Activated CD4-positive, alpha-beta T cell treated with anti-CD3 and anti-CD28 coated beads, Interleukin-2, amount 10 ng/mL, durations not matched to agents 7 days and 5 days (primary cell): Measurements from ENCODE around the gene FIG4. TPM values are rescaled to one million over a fixed set of nuclear protein-coding genes. Genes with fewer than 3 reads are reported as not detected.
"Not testable (repeated sequence)": the region's sequence is repeated elsewhere in the genome, so short reads cannot be mapped to it uniquely, and the experiment has no call there.

Experiments
- CTCF ChIA-PET: fragments of 350-600 bp; sonication (Branson Sonifier 250); formaldehyde crosslinking; loops from one replicate; lab custom pipeline; 2021; ENCODE audit warnings: antibody characterized with exemption; lab: Charles Lee
- POLR2A ChIA-PET: fragments of 350-600 bp; sonication (Branson Sonifier 250); formaldehyde crosslinking; loops from one replicate; lab custom pipeline; 2021; ENCODE audit warnings: antibody characterized with exemption; lab: Charles Lee
- DNase-seq: peaks from one replicate; pipeline ENCODE4 v3.0.0-alpha.2; 2020
- H3K27ac Mint-ChIP-seq: one replicate; pipeline ENCODE4 v1.8.0; 2021; ENCODE audit warnings: mild to moderate bottlenecking, moderate library complexity, mixed read lengths
- H3K27me3 Mint-ChIP-seq: one replicate; pipeline ENCODE4 v1.8.0; 2021; ENCODE audit warnings: mixed read lengths
- H3K36me3 Mint-ChIP-seq: one replicate; pipeline ENCODE4 v1.8.0; 2021; ENCODE audit warnings: low read depth, mixed read lengths
- H3K4me1 Mint-ChIP-seq: one replicate; pipeline ENCODE4 v1.8.0; 2021; ENCODE audit warnings: mixed read lengths
- H3K4me3 Mint-ChIP-seq: one replicate; pipeline ENCODE4 v1.8.0; 2021; ENCODE audit warnings: mild to moderate bottlenecking, moderate library complexity, mixed read lengths
- H3K9me3 Mint-ChIP-seq: one replicate; pipeline ENCODE4 v1.8.0; 2021; ENCODE audit warnings: mixed read lengths
- total RNA-seq, 2 experiments: library from RNA; stranded (reverse); gene quantifications; one replicate each; pipeline ENCODE4 v1.2.3, GENCODE V29; 2021

Gene FIG4
- total RNA-seq, 2 experiments from 2014 or later = 11.0 to 11.6 TPM

DNA sequence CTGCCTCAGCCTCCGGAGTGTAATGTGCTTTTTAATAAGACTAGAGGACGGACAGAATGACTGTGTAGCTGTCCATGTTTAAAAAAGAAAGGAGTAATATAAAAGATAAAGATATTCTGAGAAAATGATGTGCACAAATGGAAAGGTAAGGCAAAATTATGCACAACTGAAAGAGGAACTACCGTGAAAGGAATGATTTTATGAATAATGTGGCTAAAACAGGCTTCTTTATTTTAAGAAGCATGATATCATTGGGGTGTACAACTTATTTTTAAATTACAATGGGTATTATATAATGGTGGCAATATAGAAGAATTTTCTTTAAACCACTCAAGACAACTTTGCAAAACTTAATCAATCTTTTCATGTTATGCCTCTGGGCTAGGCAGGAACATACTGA is 78.1 kb downstream of the FIG4 start:
- Mint-ChIP-seq H3K9me3 (peaks cover 4% of the 10 kb centered on the region), H3K27ac (no peak overlapping the region), H3K4me1 (peaks cover 7% of the 10 kb centered on the region), H3K4me3 (no peak overlapping the region), H3K27me3 (no peaks in the 10 kb centered on the region), H3K36me3 (peaks cover 6% of the 10 kb centered on the region)
- DNase-seq = no peak
- ChIA-PET POLR2A (no interaction called here), CTCF (no interaction called here)

GRCh38 chr6:109770047-109770446 is 79.0 kb downstream of the FIG4 start:
- Mint-ChIP-seq H3K4me3 (no peak overlapping the region), H3K36me3 (peaks cover 6% of the 10 kb centered on the region), H3K27me3 (no peaks in the 10 kb centered on the region), H3K9me3 (peaks cover 4% of the 10 kb centered on the region), H3K27ac (no peak overlapping the region), H3K4me1 (peaks cover 7% of the 10 kb centered on the region)
- no peak for DNase-seq
- CTCF ChIA-PET = no interaction called here
- POLR2A ChIA-PET = no interaction called here

GRCh38 chr6:109770779-109771178 is 79.7 kb downstream of the FIG4 start:
- no peak overlapping the region for H3K4me3 Mint-ChIP-seq
- CTCF ChIA-PET = no interaction called here
- DNase-seq = no peak
- no peaks in the 10 kb centered on the region for H3K27me3 Mint-ChIP-seq
- peaks cover 4% of the 10 kb centered on the region for H3K9me3 Mint-ChIP-seq
- H3K4me1 Mint-ChIP-seq = peaks cover 7% of the 10 kb centered on the region
- POLR2A ChIA-PET = no interaction called here
- no peak overlapping the region for H3K27ac Mint-ChIP-seq
- peaks cover 6% of the 10 kb centered on the region for H3K36me3 Mint-ChIP-seq

- not testable (repeated sequence) for H3K4me1 Mint-ChIP-seq, H3K36me3 Mint-ChIP-seq, DNase-seq, H3K27me3 Mint-ChIP-seq, H3K9me3 Mint-ChIP-seq, H3K4me3 Mint-ChIP-seq
- CTCF ChIA-PET = interaction anchor here (0.6 kb wide), 2 partner anchors 973 to 1490 kb away, joined by 3 to 4 read pairs; no protein-coding TSS in a partner anchor
- peak overlapping the region; percentile 19 for H3K27ac Mint-ChIP-seq
- POLR2A ChIA-PET = interaction anchor here (0.7 kb wide), 1 partner anchor 254 kb away, joined by 7 read pairs; no protein-coding TSS in a partner anchor
These were observed 81.1 kb downstream of the FIG4 start for GRCh38 chr6:109771939-109772755.

DNA sequence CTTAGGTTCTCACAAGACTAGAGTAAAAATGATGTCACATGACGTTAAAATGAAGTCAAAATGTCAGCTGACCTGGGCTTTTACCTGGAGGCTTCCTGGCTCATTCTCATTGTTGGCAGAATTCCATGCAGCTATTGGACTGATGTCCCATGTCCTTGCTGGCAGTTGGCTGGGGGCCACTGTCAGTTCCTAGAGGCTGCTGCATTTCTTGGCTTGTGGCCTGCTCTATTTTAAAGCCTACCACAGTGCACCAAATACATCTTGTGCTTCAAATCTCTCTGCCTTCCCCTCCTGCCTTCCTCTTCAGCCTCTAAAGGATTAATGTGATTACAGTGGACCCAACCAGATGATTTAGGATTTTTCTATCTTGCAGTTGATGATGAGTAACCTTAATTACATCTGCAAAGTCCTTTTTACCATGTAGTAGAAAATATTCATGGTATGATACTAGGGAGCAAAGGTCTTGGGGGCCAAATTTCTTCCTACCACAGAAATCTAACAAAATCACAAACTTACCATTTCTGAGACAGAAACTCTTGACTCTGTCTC is 81.9 kb downstream of the FIG4 start:
- Mint-ChIP-seq H3K36me3 (peaks cover 6% of the 10 kb centered on the region), H3K9me3 (peaks cover 4% of the 10 kb centered on the region), H3K4me1 (peaks cover 7% of the 10 kb centered on the region), H3K4me3 (no peak overlapping the region), H3K27ac (no peak overlapping the region), H3K27me3 (no peaks in the 10 kb centered on the region)
- POLR2A ChIA-PET = no interaction called here
- DNase-seq = no peak
- CTCF ChIA-PET = interaction anchor here (0.6 kb wide), 1 partner anchor 1490 kb away, joined by 3 read pairs; no protein-coding TSS in a partner anchor

DNA sequence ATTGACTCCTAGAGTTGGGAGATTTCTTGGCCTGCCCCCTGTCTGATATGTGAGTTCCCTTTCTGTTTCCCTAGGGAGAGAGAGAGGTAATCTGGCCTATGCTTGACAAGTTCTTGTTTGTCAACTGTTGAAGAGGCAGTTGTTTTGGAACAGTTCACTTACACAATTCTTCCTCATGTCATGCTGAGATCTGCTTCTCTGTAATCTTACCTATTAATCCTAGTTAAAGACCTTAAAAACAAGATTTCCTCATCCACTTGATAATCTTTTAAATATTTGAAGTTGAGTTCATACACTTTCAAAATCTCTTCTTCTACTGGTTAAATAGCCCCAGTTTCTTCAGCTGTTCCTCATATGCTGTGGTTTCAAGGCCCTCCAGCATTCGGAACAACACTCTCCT is 89.9 kb downstream of the FIG4 start:
- Mint-ChIP-seq H3K9me3 (no peaks in the 10 kb centered on the region), H3K4me1 (no peaks in the 10 kb centered on the region), H3K27me3 (no peaks in the 10 kb centered on the region), H3K27ac (no peak overlapping the region), H3K4me3 (no peak overlapping the region), H3K36me3 (peaks cover 3% of the 10 kb centered on the region)
- POLR2A ChIA-PET = no interaction called here
- CTCF ChIA-PET = no interaction called here
- DNase-seq = no peak

DNA sequence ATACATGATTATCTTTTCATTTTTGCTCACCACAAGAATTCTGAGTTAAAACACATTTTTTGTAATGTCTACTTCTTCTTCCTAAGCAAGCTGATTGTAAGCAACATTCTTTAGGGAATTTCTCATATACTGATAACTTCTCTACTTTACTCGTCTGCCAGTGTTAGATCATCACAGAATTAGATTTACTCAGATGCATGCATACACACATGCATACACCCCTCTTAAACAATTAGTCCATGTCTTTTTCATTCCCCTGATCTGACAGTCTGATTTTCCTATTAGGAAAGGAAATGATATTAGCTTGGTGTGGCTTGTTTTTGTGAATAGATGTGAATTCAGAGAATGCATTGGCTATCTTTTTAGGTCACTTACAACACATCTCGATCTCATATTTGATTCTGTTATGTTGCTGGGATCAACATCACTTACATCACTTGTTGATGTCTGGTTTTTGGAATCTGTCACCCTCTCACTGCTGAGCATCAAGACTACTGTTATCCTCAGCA is 91.4 kb downstream of the FIG4 start:
- peaks cover 10% of the 10 kb centered on the region for H3K4me1 Mint-ChIP-seq
- ChIA-PET CTCF (interaction anchor here (1.4 to 1.8 kb wide), 2 partner anchors 10 to 256 kb away, joined by 3 read pairs; no protein-coding TSS in a partner anchor), POLR2A (no interaction called here)
- no peak for DNase-seq
- H3K27ac Mint-ChIP-seq = no peak overlapping the region
- H3K27me3 Mint-ChIP-seq = no peaks in the 10 kb centered on the region
- H3K36me3 Mint-ChIP-seq = peaks cover 11% of the 10 kb centered on the region
- H3K9me3 Mint-ChIP-seq = peaks cover 3% of the 10 kb centered on the region
- no peak overlapping the region for H3K4me3 Mint-ChIP-seq

GRCh38 chr6:109783250-109783986 is 92.3 kb downstream of the FIG4 start:
- CTCF ChIA-PET = interaction anchor here (1.3 to 1.8 kb wide), 3 partner anchors 9 to 256 kb away, joined by 3 read pairs; no protein-coding TSS in a partner anchor
- Mint-ChIP-seq H3K36me3 (peaks cover 14% of the 10 kb centered on the region), H3K4me3 (no peak overlapping the region), H3K4me1 (peaks cover 11% of the 10 kb centered on the region), H3K27ac (no peak overlapping the region), H3K27me3 (no peaks in the 10 kb centered on the region), H3K9me3 (peaks cover 5% of the 10 kb centered on the region)
- no peak for DNase-seq
- POLR2A ChIA-PET = no interaction called here

GRCh38 chr6:109787312-109787711 is 96.2 kb downstream of the FIG4 start:
- ChIA-PET CTCF (interaction anchor here (0.5 kb wide), 1 partner anchor 982 kb away, joined by 4 read pairs; no protein-coding TSS in a partner anchor), POLR2A (no interaction called here)
- Mint-ChIP-seq H3K36me3 (peaks cover 15% of the 10 kb centered on the region), H3K4me1 (peaks cover 11% of the 10 kb centered on the region), H3K27me3 (no peaks in the 10 kb centered on the region), H3K27ac (no peak overlapping the region), H3K4me3 (no peak overlapping the region), H3K9me3 (peaks cover 5% of the 10 kb centered on the region)
- no peak for DNase-seq

DNA sequence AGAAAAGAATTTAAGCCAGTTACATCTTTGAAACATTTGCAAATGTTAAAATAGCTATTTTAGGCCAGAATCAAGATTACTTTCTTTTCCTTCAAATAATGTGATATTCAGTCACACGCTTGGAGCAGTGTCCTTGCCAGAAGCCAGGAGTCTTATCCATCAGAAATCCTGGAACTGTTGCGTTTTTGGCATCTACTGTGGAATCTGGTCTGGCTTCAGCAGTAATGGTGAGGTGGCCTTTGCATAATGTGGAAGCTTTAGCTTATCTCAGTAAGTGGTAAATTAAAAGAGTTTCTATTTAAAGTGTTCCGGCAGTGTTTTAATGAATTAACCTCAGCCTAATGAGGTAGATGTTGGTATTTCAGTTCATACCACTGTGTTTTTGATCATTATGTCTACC is 97.6 kb downstream of the FIG4 start:
- Mint-ChIP-seq H3K4me1 (peaks cover 11% of the 10 kb centered on the region), H3K9me3 (peaks cover 5% of the 10 kb centered on the region), H3K4me3 (no peak overlapping the region), H3K36me3 (peaks cover 15% of the 10 kb centered on the region), H3K27me3 (no peaks in the 10 kb centered on the region), H3K27ac (no peak overlapping the region)
- POLR2A ChIA-PET = no interaction called here
- DNase-seq = no peak
- CTCF ChIA-PET = no interaction called here

DNA sequence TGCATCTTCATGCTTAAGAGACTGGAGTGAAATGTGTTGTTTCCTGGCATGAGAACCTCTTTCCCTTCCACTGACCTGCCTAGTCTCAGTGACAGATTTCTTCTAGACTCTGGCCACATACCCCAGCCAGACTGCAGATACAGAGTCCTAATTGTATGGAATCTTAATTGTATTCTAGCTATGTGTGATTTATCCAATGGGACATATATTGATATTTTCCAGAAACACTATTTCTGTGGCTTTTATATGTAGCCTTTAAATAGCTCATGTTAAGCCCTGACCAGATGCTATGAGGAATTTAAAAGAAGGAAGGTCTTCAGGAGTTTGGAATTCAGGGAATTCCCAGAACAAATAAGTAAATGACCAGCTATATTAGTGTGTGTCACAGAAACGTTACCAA is 99.0 kb downstream of the FIG4 start:
- ChIA-PET POLR2A (no interaction called here), CTCF (no interaction called here)
- H3K36me3 Mint-ChIP-seq = peaks cover 14% of the 10 kb centered on the region
- DNase-seq = no peak
- peaks cover 5% of the 10 kb centered on the region for H3K9me3 Mint-ChIP-seq
- H3K27ac Mint-ChIP-seq = no peak overlapping the region
- H3K4me1 Mint-ChIP-seq = peaks cover 13% of the 10 kb centered on the region
- H3K27me3 Mint-ChIP-seq = no peaks in the 10 kb centered on the region
- H3K4me3 Mint-ChIP-seq = no peak overlapping the region

DNA sequence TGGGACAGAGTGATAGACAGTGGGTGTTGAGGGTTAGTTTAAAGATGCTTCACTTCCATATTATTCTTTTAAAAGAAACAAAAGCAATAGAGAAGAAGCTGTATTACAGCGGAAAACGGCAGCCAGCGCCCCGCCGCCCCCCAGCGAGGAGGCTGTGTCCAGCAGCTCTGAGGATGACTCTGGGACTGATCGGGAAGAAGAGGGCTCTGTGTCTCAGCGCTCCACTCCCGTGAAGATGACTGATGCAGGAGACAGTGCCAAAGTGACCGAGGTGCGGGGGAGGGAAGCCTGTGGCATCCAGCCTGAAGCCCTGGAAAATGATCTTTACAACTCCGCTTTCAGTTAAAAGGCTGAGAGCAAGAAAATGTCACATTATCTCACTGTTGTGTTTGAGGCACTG is 100.2 kb downstream of the FIG4 start:
- ChIA-PET CTCF (no interaction called here), POLR2A (no interaction called here)
- Mint-ChIP-seq H3K9me3 (peaks cover 5% of the 10 kb centered on the region), H3K27ac (no peak overlapping the region), H3K36me3 (peaks cover 10% of the 10 kb centered on the region), H3K4me3 (no peak overlapping the region), H3K4me1 (peaks cover 13% of the 10 kb centered on the region), H3K27me3 (no peaks in the 10 kb centered on the region)
- no peak for DNase-seq
